Measurements from ENCODE around the gene URB1.

DNA sequence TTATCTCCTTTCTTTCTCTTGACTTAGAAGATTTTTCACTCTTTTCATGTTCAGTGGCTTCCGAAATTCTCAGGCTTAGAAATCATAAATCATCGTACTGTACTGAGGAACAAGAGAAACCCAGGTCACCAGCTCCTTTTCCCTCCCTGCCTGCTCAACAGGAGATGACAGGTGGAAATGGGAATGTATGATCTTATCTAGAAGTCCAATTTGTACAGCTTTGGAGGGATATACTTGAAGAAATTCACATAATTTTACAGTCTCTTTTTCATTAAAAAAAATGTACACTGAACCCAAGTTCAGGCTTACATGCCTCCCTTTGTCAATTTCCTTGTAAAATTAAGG, 31.4 kb upstream of the URB1 start:
- no peak for TF ChIP-seq CTCF (IDR thresholded peaks at IDR 0.05)
- no peak for TF ChIP-seq POLR2A (IDR thresholded peaks at IDR 0.05)
